SK-N-SH (cell line): ENCODE data around the gene GGPS1. TPM values are rescaled to one million over a fixed set of nuclear protein-coding genes. Genes with fewer than 3 reads are reported as not detected.

ENCODE experiments used
- CTCF ChIA-PET: fragments of 300-600, 350-600 bp; formaldehyde crosslinking; extraction: SDS; loops from one replicate; lab custom pipeline; 2021; lab: Yijun Ruan, JAX
- POLR2A ChIA-PET: fragments of 350-600 bp; sonication (Branson Sonifier 250); formaldehyde crosslinking; extraction: SDS; loops from one replicate; lab custom pipeline; 2020; ENCODE audit warnings: antibody characterized with exemption, inconsistent platforms; lab: Yijun Ruan, JAX
- DNase-seq: peaks from one replicate; pipeline ENCODE4 v3.0.0; 2012
- H2AFZ ChIP-seq: fragments of 200-600 bp; sonication (generic); 2 replicates; pipeline ENCODE4 v1.8.1; 2016; ENCODE audit warnings: antibody characterized with exemption, mild to moderate bottlenecking, low read depth
- H3F3A ChIP-seq: fragments of 200-600 bp; sonication (generic); replicated peaks from 2 replicates; pipeline ENCODE3; 2016; ENCODE audit warnings: antibody characterized with exemption, mild to moderate bottlenecking; ENCODE audit not compliant: insufficient read depth
- H3K27ac ChIP-seq, 2 experiments: fragments of 200-500 bp in 1 of 2; fragments of 200-600 bp in 1 of 2; sonication (Bioruptor generic) in 1 of 2; sonication (generic), shearing (Covaris generic) in 1 of 2; 2 replicates each; pipeline versions ENCODE4 v1.5.1 to v1.6.1; 2014 to 2016; ENCODE audit warnings: low read depth in 2 of 2, inconsistent platforms in 1 of 2, low read length in 1 of 2, mild to moderate bottlenecking in 1 of 2, mixed read lengths in 1 of 2
- H3K27me3 ChIP-seq: fragments of 200-600 bp; sonication (generic), shearing (Covaris generic); 2 replicates; pipeline ENCODE4 v1.6.1; 2016; ENCODE audit warnings: mixed run types; ENCODE audit not compliant: insufficient read depth
- H3K36me3 ChIP-seq, 2 experiments: fragments of 200-500 bp in 1 of 2; fragments of 200-600 bp in 1 of 2; sonication (Bioruptor generic) in 1 of 2; sonication (generic) in 1 of 2; replicated peaks in 1 of 2; 2 replicates each; pipeline versions ENCODE3 to v1.5.1; 2014 to 2016; ENCODE audit warnings: low read length in 1 of 2, mild to moderate bottlenecking in 1 of 2; ENCODE audit not compliant: insufficient read depth in 2 of 2, control insufficient read depth in 1 of 2
- H3K4me1 ChIP-seq, 2 experiments: fragments of 200-500 bp in 1 of 2; fragments of 200-600 bp in 1 of 2; sonication (Bioruptor generic) in 1 of 2; sonication (generic), shearing (Covaris generic) in 1 of 2; 2 replicates each; pipeline versions ENCODE4 v1.5.1 to v1.6.1; 2014 to 2016; ENCODE audit warnings: low read depth in 1 of 2, low read length in 1 of 2, mixed run types in 1 of 2; ENCODE audit not compliant: insufficient read depth in 2 of 2, control insufficient read depth in 1 of 2
- H3K4me2 ChIP-seq: fragments of 200-600 bp; sonication (generic), shearing (Covaris generic); 2 replicates; pipeline ENCODE4 v1.6.1; 2017; ENCODE audit warnings: mixed run types
- H3K4me3 ChIP-seq, 2 experiments: fragments of 200-500 bp in 1 of 2; fragments of 200-600 bp in 1 of 2; sonication (Bioruptor generic) in 1 of 2; sonication (generic), shearing (Covaris generic) in 1 of 2; 2 replicates each; pipeline versions ENCODE4 v1.5.1 to v1.8.1; 2014 to 2016; ENCODE audit warnings: low read depth in 2 of 2, inconsistent platforms in 1 of 2, low read length in 1 of 2, mild to moderate bottlenecking in 1 of 2, mixed read lengths in 1 of 2, moderate library complexity in 1 of 2
- H3K79me2 ChIP-seq: fragments of 200-600 bp; sonication (generic); 2 replicates; pipeline ENCODE4 v1.8.1; 2017; ENCODE audit warnings: mild to moderate bottlenecking; ENCODE audit not compliant: insufficient read depth
- H3K9ac ChIP-seq: fragments of 200-600 bp; sonication (generic); 2 replicates; pipeline ENCODE4 v1.6.1; 2017; ENCODE audit warnings: mixed run types
- H3K9me2 ChIP-seq: fragments of 200-600 bp; sonication (generic); 2 replicates; pipeline ENCODE4 v1.6.1; 2017; ENCODE audit warnings: mixed run types
- H3K9me3 ChIP-seq: fragments of 200-600 bp; sonication (generic); 2 replicates; pipeline ENCODE4 v1.6.1; 2017; ENCODE audit warnings: mixed run types, mild to moderate bottlenecking, moderate library complexity
- H4K20me1 ChIP-seq: fragments of 200-600 bp; sonication (generic); 2 replicates; pipeline ENCODE4 v1.6.1; 2017; ENCODE audit warnings: mild to moderate bottlenecking, mixed run types; ENCODE audit not compliant: insufficient read depth
- CHD2 ChIP-seq: fragments of 150-350 bp; IDR thresholded peaks from 2 replicates; pipeline ENCODE4 v1.6.1; 2018; ENCODE audit warnings: low read length; ENCODE audit not compliant: partially characterized antibody
- EZH2phosphoT487 ChIP-seq: fragments of 200-600 bp; sonication (generic); IDR thresholded peaks from 2 replicates; pipeline ENCODE4 v1.6.1; 2017; ENCODE audit warnings: low read depth, mixed run types, mild to moderate bottlenecking, antibody characterized with exemption, moderate library complexity, borderline replicate concordance
- FOSL2 ChIP-seq: IDR thresholded peaks from 2 replicates; pipeline ENCODE4 v1.4.0; 2012; ENCODE audit warnings: low read depth, mild to moderate bottlenecking, moderate library complexity, borderline replicate concordance
- FOXJ3 ChIP-seq: sonication (generic); formaldehyde crosslinking; IDR thresholded peaks from 2 replicates; pipeline ENCODE4 v1.5.1; 2020; ENCODE audit warnings: mild to moderate bottlenecking, missing genetic modification reagents
- GABPA ChIP-seq: IDR thresholded peaks from 2 replicates; pipeline ENCODE4 v1.4.0; 2012; ENCODE audit warnings: low read depth, mild to moderate bottlenecking
- GATA2 ChIP-seq: sonication (generic); formaldehyde crosslinking; IDR thresholded peaks from 2 replicates; pipeline ENCODE4 v1.5.0; 2020; ENCODE audit warnings: mild to moderate bottlenecking, missing genetic modification reagents
- JUND ChIP-seq: IDR thresholded peaks from 2 replicates; pipeline ENCODE4 v1.4.0; 2012
- MXI1 ChIP-seq: IDR thresholded peaks from 2 replicates; pipeline ENCODE4 v1.6.1; 2012; ENCODE audit warnings: mild to moderate bottlenecking, low read depth, low read length, improper control_type of control experiment
- NFIC ChIP-seq: IDR thresholded peaks from 2 replicates; pipeline ENCODE4 v1.4.0; 2012; ENCODE audit warnings: borderline replicate concordance
- RAD21 ChIP-seq: IDR thresholded peaks from 2 replicates; pipeline ENCODE4 v1.6.1; 2012; ENCODE audit warnings: mild to moderate bottlenecking, low read length
- RXRA ChIP-seq: IDR thresholded peaks from 2 replicates; pipeline ENCODE4 v1.4.0; 2012; ENCODE audit warnings: low read depth, mild to moderate bottlenecking, borderline replicate concordance
- TAF1 ChIP-seq: IDR thresholded peaks from 2 replicates; pipeline ENCODE4 v1.6.1; 2012; ENCODE audit warnings: low read depth, mild to moderate bottlenecking, low read length, moderate library complexity, borderline replicate concordance
- TCF12 ChIP-seq: IDR thresholded peaks from 2 replicates; pipeline ENCODE4 v1.4.0; 2012
- TEAD4 ChIP-seq: IDR thresholded peaks from 2 replicates; pipeline ENCODE4 v1.4.0; 2012; ENCODE audit warnings: mild to moderate bottlenecking, borderline replicate concordance; ENCODE audit not compliant: insufficient read depth
- ZBTB33 ChIP-seq: IDR thresholded peaks from 2 replicates; pipeline ENCODE4 v1.4.0; 2012; ENCODE audit warnings: low read depth, borderline replicate concordance
- WGBS: methylation state at CpG from one replicate; pipeline ENCODE4 v1.1.6; 2017; ENCODE audit warnings: low lambda C conversion rate; 5-methylcytosine and 5-hydroxymethylcytosine counted together
- polyA plus RNA-seq, 3 experiments: library from polyadenylated mRNA; depleted of rRNA; stranded (reverse); fragments of >200 nt; gene quantifications; 2 replicates each; pipeline ENCODE4 v1.2.3, GENCODE V29; 2012
- TF ChIP-seq, protein P1 (sequence below): fragments of 150-350 bp; IDR thresholded peaks from 2 replicates; pipeline ENCODE4 v1.6.1; 2016; ENCODE audit warnings: mild to moderate bottlenecking, low read depth, low read length
- TF ChIP-seq, protein P2 (sequence below): fragments of 200-600 bp; sonication (generic); IDR thresholded peaks from 2 replicates; pipeline ENCODE4 v1.6.1; 2017; ENCODE audit warnings: antibody characterized with exemption, mild to moderate bottlenecking, moderate library complexity
- TF ChIP-seq, protein P3 (sequence below): IDR thresholded peaks from 2 replicates; pipeline ENCODE4; 2012

GGPS1 gene
- polyA plus RNA-seq, 1 of the 3 experiments (the other 2 are of a cell fraction) = 15.7 TPM

DNA sequence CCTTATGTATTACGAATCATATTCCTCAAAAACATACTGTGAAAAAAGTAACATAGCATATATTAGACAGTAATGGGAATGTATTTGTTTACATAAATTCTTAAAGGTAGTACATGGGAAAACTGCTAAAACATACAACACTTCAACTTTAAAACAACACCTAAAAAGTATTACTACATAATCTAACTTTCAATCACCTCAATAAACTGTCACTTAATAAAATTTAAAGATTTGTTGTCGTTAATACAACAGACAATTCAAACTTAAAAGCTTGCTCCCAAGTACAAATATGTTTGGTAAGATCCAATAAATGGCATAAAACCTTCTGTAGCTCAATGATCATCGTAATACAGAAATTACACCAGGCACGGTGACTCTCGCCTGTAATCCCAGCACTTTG is 4.1 kb upstream of the GGPS1 start:
- peaks cover 4% of the 10 kb centered on the region for H3F3A ChIP-seq
- H3K27me3 ChIP-seq = no peaks in the 10 kb centered on the region
- peak overlapping the region; percentile 94 for H3K4me2 ChIP-seq
- no peak for DNase-seq
- POLR2A ChIA-PET = interaction anchor here (0.7 kb wide), 1 partner anchor 10 kb away, joined by 3 read pairs; no protein-coding TSS in a partner anchor
- peaks cover 87% of the 10 kb centered on the region for H3K79me2 ChIP-seq
- H4K20me1 ChIP-seq = peaks cover 72% of the 10 kb centered on the region
- no peak overlapping the region for H3K27ac ChIP-seq
- TF ChIP-seq TCF12 (no peak), FOSL2 (no peak), ZBTB33 (no peak), JUND (no peak), RAD21 (no peak), NFIC (no peak), GATA2 (no peak)
- peaks cover 9 to 20% of the 10 kb centered on the region in 2 experiments for H3K36me3 ChIP-seq
- CTCF ChIA-PET = interaction anchor here (0.8 to 5.9 kb wide), 4 partner anchors 10 to 93 kb away, joined by 4 to 34 read pairs (median 4); no protein-coding TSS in a partner anchor
- H3K9ac ChIP-seq = no peak overlapping the region
- H3K9me2 ChIP-seq = no peaks in the 10 kb centered on the region
- no peak overlapping the region for H2AFZ ChIP-seq
- WGBS = 97% methylated on average over 5 of the region's 5 CpGs
- H3K9me3 ChIP-seq = no peaks in the 10 kb centered on the region
- peak overlapping the region in 1 of 2 experiments; percentile 81; a peak in 1 of 4 replicates for H3K4me3 ChIP-seq
- H3K4me1 ChIP-seq = peaks cover 13 to 15% of the 10 kb centered on the region in 2 experiments; a peak in 3 of 4 replicates

- Histone ChIP-seq H3K9ac (peak overlapping the region; percentile 91; the same call in 1 of the 2 replicates), H3K4me3 (peak overlapping the region; percentile 21 to 81; a peak in 2 of 4 replicates), H3K27ac (no peak overlapping the region), H3F3A (peaks cover 12% of the 10 kb centered on the region), H4K20me1 (peaks cover 67% of the 10 kb centered on the region), H3K36me3 (peaks cover 9 to 18% of the 10 kb centered on the region in 2 experiments), H3K4me2 (peak overlapping the region; percentile 94), H3K4me1 (peaks cover 13 to 15% of the 10 kb centered on the region in 2 experiments; a peak in 3 of 4 replicates), H3K9me2 (no peaks in the 10 kb centered on the region), H3K9me3 (no peaks in the 10 kb centered on the region), H3K27me3 (no peaks in the 10 kb centered on the region), H2AFZ (no peak overlapping the region), H3K79me2 (peaks cover 87% of the 10 kb centered on the region)
- WGBS = 59% methylated on average over 3 of the region's 3 CpGs
- DNase-seq = no peak
- CTCF ChIA-PET = interaction anchor here (0.8 to 5.9 kb wide), 4 partner anchors 11 to 92 kb away, joined by 4 to 34 read pairs (median 4); no protein-coding TSS in a partner anchor
- POLR2A ChIA-PET = no interaction called here
- TF ChIP-seq CHD2 (no peak), TAF1 (no peak), EZH2phosphoT487 (no peak), RXRA (no peak), JUND (no peak), TEAD4 (no peak), RAD21 (no peak), MXI1 (no peak), FOXJ3 (CRISPR knock-in tag) (no peak), GATA2 (no peak), GABPA (no peak)
- TF ChIP-seq, protein P1, sequence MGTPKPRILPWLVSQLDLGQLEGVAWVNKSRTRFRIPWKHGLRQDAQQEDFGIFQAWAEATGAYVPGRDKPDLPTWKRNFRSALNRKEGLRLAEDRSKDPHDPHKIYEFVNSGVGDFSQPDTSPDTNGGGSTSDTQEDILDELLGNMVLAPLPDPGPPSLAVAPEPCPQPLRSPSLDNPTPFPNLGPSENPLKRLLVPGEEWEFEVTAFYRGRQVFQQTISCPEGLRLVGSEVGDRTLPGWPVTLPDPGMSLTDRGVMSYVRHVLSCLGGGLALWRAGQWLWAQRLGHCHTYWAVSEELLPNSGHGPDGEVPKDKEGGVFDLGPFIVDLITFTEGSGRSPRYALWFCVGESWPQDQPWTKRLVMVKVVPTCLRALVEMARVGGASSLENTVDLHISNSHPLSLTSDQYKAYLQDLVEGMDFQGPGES = no peak
- TF ChIP-seq, protein P2, sequence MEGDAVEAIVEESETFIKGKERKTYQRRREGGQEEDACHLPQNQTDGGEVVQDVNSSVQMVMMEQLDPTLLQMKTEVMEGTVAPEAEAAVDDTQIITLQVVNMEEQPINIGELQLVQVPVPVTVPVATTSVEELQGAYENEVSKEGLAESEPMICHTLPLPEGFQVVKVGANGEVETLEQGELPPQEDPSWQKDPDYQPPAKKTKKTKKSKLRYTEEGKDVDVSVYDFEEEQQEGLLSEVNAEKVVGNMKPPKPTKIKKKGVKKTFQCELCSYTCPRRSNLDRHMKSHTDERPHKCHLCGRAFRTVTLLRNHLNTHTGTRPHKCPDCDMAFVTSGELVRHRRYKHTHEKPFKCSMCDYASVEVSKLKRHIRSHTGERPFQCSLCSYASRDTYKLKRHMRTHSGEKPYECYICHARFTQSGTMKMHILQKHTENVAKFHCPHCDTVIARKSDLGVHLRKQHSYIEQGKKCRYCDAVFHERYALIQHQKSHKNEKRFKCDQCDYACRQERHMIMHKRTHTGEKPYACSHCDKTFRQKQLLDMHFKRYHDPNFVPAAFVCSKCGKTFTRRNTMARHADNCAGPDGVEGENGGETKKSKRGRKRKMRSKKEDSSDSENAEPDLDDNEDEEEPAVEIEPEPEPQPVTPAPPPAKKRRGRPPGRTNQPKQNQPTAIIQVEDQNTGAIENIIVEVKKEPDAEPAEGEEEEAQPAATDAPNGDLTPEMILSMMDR = no peak
- TF ChIP-seq, protein P3, sequence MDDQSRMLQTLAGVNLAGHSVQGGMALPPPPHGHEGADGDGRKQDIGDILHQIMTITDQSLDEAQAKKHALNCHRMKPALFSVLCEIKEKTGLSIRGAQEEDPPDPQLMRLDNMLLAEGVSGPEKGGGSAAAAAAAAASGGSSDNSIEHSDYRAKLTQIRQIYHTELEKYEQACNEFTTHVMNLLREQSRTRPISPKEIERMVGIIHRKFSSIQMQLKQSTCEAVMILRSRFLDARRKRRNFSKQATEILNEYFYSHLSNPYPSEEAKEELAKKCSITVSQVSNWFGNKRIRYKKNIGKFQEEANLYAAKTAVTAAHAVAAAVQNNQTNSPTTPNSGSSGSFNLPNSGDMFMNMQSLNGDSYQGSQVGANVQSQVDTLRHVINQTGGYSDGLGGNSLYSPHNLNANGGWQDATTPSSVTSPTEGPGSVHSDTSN = no peak
These were observed 3.2 kb upstream of the GGPS1 start for GRCh38 chr1:235325139-235325538.
